HS-5 (cell line): ENCODE data around the gene FAN1.
A peak's percentile ranks its signal among the peaks of the same experiment; 100 is the strongest.
"Not testable (repeated sequence)": the region's sequence is repeated elsewhere in the genome, so short reads cannot be mapped to it uniquely, and the experiment has no call there.

Experiments used
- DNase-seq: peaks from one replicate; pipeline ENCODE4 v3.0.0-alpha.2; 2012; ENCODE audit warnings: low read depth

Gene FAN1

GRCh38 chr15:30903497-30904187 is at the start of gene FAN1:
Gene FAN1, plus strand, starts transcription at chr15:30903915. Its CDS starts 749 bp downstream, at chr15:30904664.
- DNase-seq = peak; percentile 64

DNA sequence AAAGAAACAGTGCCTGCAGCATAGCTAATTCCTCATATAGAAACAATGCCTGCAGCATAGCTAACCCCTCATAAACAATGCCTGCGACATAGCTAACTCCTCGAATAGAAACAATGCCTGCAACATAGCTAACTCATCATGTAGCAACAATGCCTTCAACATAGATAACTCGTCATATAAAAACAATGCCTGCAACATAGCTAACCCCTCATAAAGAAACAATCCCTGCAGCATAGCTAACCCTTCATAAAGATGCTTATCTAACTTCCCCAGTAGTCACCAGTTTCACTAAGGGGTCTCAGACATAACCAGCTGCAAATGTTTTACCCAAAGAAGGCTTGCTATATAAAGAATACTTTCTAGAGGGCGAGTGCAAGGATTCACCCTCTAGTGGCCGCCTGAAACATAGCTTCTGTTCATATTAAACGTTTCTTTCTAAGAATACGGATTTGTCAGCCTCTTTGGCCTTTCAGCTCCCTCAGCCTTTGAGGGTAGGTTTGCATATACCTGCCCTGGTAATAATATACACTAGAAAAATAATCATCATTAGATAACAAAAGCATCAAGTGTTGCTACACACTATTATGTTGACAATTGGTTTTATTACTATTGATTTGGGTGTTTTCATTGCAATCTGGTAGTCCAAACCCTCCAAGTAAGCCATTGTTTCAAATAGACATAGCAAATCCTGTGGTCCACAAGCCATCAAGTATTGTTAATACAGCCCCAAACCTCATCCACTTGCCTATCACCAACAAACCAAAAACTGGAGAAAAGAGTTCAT is 44.4 kb upstream of the FAN1 start:
- no peak for DNase-seq

DNA sequence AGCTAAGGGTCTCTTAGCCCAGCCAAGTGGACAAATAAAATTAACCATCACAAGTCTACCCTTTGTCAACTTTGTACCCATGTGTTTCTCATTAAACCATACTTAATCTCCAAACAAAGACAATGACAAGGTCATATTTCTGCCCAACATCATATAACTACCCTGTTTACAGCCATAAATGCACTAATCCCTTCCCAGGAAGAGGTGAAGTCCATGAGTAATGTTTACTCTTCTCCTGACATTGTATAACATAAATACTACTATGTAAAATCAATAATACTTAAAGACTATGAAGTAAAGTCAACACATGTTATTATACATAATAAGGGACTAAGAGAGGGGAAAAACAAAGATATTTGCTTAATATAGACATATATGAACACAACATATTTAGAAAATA is 38.5 kb upstream of the FAN1 start:
- no peak for DNase-seq

DNA sequence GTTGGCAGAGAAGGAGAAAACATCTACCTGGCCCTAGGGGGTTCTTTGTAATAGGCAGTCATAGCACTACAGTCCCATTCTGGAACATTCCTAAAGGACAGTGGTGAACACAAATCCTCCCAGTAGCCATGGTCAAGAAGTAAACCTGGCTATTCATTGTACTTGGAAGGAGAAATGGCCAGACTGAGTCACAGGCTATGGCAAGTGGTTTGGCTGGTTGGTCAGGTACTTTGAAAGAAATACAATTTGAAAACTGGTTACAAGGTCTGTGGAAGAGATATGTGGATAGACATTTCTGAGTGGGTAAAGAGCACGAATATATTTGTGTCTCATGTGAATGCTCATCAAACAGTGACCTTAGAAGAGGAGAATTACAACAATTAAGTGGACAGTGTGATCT is 33.0 kb upstream of the FAN1 start:
- DNase-seq = no peak

- no peak for DNase-seq
Measured at GRCh38 chr15:30872341-30872748, 31.4 kb upstream of the FAN1 start.

DNA sequence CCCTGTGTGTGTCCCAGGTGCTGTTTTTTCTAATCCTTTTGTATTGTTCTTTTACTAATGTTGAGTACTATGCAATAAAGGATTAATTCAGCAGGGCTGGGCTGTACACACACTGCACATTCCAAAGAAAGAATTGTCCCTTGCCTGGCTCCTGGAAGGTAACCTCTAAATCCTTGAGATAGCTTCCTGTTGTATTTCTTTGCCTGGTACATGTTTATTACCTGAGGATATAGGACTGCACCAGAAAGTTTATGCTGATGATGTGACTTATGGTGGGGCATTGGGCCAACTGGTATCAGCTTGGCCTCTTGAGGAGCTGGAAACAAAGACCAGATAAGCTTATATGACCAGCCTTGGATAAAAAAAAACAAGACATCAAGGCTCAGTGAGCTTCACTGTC is 26.6 kb upstream of the FAN1 start:
- DNase-seq = no peak

DNA sequence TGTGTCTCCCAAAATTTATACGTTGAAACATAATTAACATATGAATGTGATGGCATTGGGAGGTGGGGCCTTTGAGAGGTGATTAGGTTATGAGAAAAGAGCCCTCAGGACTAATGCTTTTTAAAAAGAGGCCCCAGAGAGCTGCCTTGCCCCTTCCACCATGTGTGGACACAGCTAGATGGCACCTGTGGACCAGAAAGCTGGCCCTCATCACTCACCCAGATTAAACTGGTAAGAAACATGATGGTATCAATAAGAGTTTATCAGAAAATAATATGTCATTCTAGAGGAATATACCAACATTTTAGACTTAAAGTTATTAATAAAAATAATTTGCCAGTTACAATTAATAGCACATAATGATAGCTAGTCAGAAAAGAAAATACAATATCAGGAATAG is 25.2 kb upstream of the FAN1 start:
- no peak for DNase-seq

- no peak for DNase-seq
Measured at GRCh38 chr15:30882849-30883433, 20.8 kb upstream of the FAN1 start.

DNA sequence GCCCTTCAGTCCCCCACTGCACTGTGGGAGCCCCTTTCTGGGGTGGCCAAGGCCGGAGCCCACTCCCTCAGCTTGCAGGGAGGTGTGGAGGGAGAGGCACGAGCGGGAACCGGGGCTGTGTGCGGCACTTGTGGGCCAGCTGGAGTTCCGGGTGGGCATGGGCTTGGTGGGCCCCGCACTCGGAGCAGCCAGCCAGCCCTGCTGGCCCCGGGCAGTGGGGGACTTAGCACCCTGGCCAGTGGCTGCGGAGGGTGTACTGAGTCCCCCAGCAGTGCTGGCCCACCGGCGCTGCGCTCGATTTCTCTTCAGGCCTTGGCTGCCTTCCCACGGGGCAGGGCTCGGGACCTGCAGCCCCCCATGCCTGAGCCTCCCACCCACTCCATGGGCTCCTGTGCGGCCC is 20.0 kb upstream of the FAN1 start:
- DNase-seq = not testable (repeated sequence)

DNA sequence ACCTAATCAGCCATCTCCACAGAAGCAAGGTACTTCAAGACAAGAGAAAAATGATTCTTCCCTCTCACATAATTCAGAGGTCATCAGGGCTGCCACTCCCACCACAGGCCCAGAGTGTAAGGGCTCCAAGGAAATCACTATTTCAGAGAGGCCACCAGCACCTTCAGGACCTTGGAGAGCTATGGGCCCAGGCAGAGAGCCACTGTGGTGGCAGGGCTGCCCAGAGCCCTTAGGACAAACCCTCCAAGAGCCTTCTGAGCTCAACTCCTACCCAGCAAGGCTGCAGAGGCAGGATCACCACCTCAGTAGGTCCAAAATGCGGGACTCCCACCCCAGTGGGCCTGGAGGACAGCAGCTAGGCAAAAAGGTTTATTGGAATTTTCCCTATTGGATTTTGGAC is 17.9 kb upstream of the FAN1 start:
- DNase-seq = no peak

- no peak for DNase-seq
Measured at GRCh38 chr15:30889196-30889595, 14.5 kb upstream of the FAN1 start.

DNA sequence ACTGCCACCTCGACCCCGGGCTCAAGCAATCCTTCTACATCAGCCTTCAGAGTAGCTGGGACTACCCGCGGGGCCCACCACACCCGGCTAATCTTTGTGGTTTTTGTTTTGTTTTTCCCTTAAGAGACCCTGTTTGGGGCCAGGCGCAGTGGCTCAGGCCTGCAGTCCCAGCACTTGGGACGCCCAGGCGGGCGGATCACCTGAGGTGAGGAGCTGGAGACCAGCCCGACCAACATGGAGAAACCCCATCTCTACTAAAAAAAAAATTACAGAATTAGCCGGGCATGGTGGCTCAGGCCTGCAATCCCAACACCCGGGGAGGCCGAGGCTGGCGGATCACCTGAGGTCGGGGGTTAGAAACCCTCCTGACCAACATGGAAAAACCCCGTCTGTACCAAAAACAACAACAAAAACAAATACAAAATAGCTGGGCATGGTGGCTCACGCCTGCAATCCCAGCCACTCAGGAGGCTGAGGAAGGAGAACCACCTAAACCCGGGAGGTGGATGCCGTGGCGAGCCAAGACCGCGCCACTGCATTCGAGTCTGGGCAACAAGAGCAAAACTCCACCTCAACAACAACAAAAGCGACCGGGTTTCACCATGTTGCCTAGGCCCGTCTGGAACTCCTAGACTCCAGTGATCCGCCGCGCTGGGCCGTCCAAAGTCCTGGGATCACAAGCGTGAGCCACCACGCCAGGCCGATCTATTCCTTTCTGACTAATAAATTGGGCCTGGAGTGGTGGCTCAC is 8.1 kb upstream of the FAN1 start:
- DNase-seq = no peak

GRCh38 chr15:30896211-30896606 is 7.5 kb upstream of the FAN1 start:
- no peak for DNase-seq

GRCh38 chr15:30901889-30902288 is 1.8 kb upstream of the FAN1 start:
- DNase-seq = no peak

DNA sequence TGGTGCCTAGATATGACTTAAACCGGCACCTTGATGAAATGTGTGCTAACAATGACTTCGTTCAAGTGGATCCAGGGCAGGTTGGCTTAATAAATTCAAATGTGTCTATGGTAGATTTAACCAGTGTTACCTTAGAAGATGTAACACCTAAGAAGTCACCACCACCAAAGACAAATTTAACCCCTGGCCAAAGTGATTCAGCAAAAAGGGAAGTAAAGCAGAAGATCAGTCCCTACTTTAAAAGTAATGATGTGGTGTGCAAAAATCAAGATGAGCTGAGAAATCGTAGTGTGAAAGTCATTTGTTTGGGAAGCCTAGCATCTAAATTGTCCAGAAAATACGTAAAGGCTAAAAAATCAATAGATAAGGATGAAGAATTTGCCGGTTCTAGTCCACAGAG is 1.1 kb downstream of the FAN1 start:
- no peak for DNase-seq

DNA sequence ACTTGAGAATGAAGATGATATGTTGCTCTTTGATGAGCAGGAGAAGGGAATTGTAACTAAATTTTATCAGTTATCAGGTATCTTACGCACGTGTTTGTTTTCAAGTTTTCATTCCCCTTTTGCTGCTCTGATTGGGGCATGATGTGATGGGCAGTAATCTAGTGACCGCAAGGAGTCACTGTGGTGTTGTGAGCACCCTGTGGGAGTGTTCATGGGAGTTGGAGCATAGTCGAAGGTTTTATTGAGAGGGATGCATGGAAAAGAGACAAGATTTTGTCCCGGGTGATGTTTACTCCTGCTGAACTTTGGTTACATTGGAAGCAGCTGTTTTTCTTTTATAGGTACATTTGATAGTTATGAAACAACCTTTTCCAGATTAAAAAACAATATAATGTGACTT is 2.1 kb downstream of the FAN1 start:
- DNase-seq = no peak

DNA sequence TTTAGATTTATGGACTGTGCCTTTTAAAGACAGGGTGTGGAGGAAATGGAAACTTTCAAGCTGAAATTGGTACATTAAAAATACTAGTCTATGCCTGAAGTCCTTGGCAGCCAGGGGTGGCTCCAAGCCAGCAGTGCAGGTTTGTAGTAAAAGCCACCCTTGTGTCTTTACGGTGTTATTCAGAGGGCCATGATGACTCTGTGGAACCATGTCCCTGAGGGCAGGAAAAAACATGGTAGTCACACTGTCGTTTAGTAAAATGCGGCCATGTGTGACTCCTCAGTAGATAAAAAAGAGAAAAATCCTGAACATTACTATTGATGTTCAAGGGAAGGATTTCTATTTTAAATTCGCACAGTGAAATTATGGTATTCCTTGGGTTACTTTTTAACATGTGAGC is 2.7 kb downstream of the FAN1 start:
- no peak for DNase-seq

DNA sequence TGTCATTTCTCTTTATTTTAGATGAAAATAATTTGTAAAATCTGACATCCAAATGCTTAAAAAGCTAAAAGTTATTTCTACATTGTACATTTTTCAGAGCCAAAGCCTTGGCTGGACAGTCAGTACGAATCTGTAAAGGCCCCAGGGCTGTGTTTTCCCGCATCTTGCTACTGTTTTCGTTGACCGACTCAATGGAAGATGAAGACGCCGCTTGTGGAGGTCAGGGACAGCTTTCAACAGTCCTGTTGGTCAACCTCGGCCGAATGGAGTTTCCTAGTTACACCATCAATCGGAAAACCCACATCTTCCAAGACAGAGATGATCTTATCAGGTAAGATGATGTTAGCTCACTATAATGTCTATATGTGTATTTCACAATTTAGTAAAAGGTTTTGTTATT is 10.0 kb downstream of the FAN1 start:
- DNase-seq = no peak

- DNase-seq = no peak
Measured at GRCh38 chr15:30917013-30917412, 13.3 kb downstream of the FAN1 start.

GRCh38 chr15:30917675-30918074 is 14.0 kb downstream of the FAN1 start:
- no peak for DNase-seq

DNA sequence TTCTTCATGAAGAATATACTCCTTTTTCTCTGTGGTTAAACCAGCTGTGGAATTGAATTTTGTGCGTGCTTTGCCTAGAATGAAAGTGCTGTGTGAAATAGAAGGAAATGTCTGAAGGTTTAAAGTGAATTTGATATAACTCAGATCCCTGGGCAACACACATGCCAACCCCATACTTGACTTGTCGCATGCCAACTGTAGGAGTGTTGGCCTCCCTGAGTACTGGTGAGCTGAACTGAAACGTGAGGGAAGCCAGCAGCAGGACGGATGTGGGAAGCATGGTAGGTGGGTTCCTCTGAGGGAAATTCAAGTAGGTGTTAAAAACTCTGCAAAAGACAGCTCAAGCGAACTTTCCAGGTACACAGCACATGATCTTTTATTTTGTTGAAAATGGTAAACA is 14.7 kb downstream of the FAN1 start:
- no peak for DNase-seq

- DNase-seq = no peak
Measured at GRCh38 chr15:30919877-30920550, 16.3 kb downstream of the FAN1 start.
